Breast epithelium (tissue), 3 donors: ENCODE data around the gene QSOX1.

Experiments
- CTCF ChIP-seq, 3 donors: fragments of 450-650 bp; IDR thresholded peaks; one replicate each; pipeline ENCODE4 v1.5.1; 2016 to 2017; ENCODE audit warnings: antibody characterized with exemption in 3 of 3, mild to moderate bottlenecking in 3 of 3, moderate library complexity in 3 of 3
- POLR2A ChIP-seq: fragments of 450-650 bp; IDR thresholded peaks from one replicate; pipeline ENCODE4 v1.6.1; 2016; ENCODE audit warnings: antibody characterized with exemption, mild to moderate bottlenecking, moderate library complexity
- POLR2AphosphoS5 ChIP-seq, 3 donors: sonication (generic); formaldehyde crosslinking; IDR thresholded peaks; one replicate each; pipeline ENCODE4 v1.6.1; 2017; ENCODE audit warnings: antibody characterized with exemption in 3 of 3

GRCh38 chr1:180196436-180197003 is 41.9 kb downstream of the QSOX1 start:
- no peak for TF ChIP-seq POLR2A
- TF ChIP-seq CTCF (IDR thresholded peaks at IDR 0.05): no peak
- TF ChIP-seq POLR2AphosphoS5 (IDR thresholded peaks at IDR 0.05): no peak
